Activated T-helper 2 cell treated with anti-CD3 and anti-CD28 coated beads, Interferon-gamma antibody, Interleukin-2, Interleukin-4, amounts not matched to agents 10 μg/mL and 5 μg/mL and 100 μg/mL, durations not matched to agents 14 hours and 24 hours and 36 hours (primary cell): Measurements from ENCODE around the gene MTFR2. TPM values are rescaled to one million over a fixed set of nuclear protein-coding genes. Genes with fewer than 3 reads are reported as not detected.

ENCODE experiments used
- DNase-seq: peaks from one replicate; pipeline ENCODE4 v3.0.0; 2021; ENCODE audit warnings: low spot score
- H3K27ac Mint-ChIP-seq: one replicate; pipeline ENCODE4 v1.8.0; 2021; ENCODE audit warnings: mixed read lengths
- H3K27me3 Mint-ChIP-seq: one replicate; pipeline ENCODE4 v1.8.0; 2021; ENCODE audit warnings: low read depth, mixed read lengths
- H3K36me3 Mint-ChIP-seq: one replicate; pipeline ENCODE4 v1.8.0; 2021; ENCODE audit warnings: low read depth, mixed read lengths
- H3K4me1 Mint-ChIP-seq: one replicate; pipeline ENCODE4 v1.8.0; 2021; ENCODE audit warnings: low read depth, mixed read lengths
- H3K4me3 Mint-ChIP-seq: one replicate; pipeline ENCODE4 v1.8.0; 2021; ENCODE audit warnings: low read depth, mild to moderate bottlenecking, moderate library complexity, mixed read lengths
- H3K9me3 Mint-ChIP-seq: one replicate; pipeline ENCODE4 v1.8.0; 2021; ENCODE audit warnings: mixed read lengths
- intact Hi-C: fragments of 100-400 bp; cut with micrococcal nuclease; formaldehyde crosslinking; loops from one replicate; pipeline ENCODE4 v1.15.1; 2023
- total RNA-seq: library from RNA; stranded (reverse); gene quantifications from 2 replicates; pipeline ENCODE4 v1.2.3, GENCODE V29; 2022

MTFR2 gene
- 18.4 and 20.8 TPM in 2 replicates for total RNA-seq

DNA sequence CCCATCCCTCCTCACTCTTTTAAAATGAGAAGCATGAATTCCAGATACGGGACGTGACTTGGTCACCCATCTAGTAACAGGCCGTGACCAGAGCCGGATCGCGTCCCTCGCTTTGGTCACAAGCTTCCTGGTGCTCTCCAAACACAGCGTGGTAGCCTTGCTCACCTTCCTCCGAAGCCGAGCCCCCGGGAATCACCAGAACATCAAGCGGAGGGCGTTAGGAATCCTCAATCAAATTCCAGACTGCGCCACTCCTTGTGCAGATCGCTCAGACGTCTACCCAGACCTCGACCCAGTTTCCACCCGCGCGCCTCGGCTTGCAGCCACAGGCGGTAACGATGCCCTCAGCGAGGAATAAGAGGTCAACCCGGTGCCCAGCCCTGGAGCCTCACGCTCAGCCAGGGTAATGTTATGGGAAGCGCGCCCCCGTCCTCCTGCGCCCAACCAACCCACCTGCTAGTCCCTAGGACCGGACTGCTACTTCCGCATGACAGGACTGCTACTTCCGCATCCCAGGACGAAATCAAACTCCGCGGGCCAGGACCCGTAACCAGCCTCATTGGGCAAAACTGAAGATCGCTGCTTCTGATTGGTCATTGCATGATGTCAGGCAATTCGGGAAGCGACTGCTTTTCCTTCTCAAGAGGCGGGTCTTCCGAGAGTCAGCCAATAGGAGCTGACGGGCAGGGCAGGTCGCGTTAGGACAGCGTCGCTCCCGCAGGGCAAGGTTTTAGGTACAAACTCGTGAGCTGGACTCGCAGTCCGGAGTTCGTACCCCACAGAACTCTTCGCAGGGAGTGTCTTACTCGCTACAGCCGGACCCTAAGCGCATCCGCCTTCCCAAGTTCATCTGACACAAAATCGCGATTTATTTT, at the start of gene MTFR2:
TSS of gene MTFR2 (minus strand) at position 501 of the 875 bp plus-strand sequence. CDS start 1,212 bp downstream, outside the sequence.
- peak within 1 kb of the TSS; percentile 94 for H3K4me3 Mint-ChIP-seq
- H3K27ac Mint-ChIP-seq, result peak within 1 kb of the TSS; percentile 91
- peaks cover 53% of the 10 kb centered on the region for H3K36me3 Mint-ChIP-seq
- intact Hi-C loops, result loop anchor here (1.0 to 10.0 kb wide), 3 partner anchors 39 to 755 kb away; partner anchors contain the start of genes AHI1 and BCLAF1
- H3K9me3 Mint-ChIP-seq, result no peaks in the 10 kb centered on the region
- DNase-seq, result peak; percentile 95
- H3K27me3 Mint-ChIP-seq, result no peaks in the 10 kb centered on the region
- peaks cover 51% of the 10 kb centered on the region for H3K4me1 Mint-ChIP-seq

GRCh38 chr6:136294621-136295020, 44.5 kb upstream of the MTFR2 start:
- no peak for DNase-seq
- peaks cover 9% of the 10 kb centered on the region for H3K27me3 Mint-ChIP-seq

DNA sequence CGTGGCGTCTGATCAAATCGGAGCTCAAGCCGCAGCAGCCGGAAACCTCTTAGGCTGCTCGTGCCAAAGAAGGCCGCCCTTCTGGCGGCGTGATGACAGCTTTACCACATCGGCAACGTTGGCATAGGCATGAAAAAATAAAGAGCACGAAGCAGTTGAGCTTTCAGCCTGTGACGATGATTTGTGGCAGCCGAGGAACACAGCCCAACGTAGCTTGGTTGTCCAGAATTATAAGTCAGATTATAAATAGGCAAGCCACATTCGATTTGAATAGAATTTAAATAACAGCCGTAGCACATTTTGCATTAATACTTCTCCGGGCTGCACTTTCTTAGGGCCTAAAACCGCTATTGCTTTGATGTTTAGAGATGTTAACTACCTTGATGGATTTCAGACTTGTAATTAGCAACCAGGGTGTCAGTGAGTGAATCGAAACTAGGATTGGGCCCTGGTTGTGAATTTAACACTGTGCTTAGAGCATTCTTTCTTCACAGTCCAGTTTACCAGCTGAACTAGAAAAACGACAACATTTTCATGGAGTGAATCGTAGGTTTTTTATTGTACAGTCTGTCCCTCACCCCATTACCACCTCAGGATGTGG, 40.4 kb upstream of the MTFR2 start:
- H3K9me3 Mint-ChIP-seq, result no peaks in the 10 kb centered on the region
- no peaks in the 10 kb centered on the region for H3K27me3 Mint-ChIP-seq
- H3K4me3 Mint-ChIP-seq, result peak overlapping the region; percentile 100
- H3K27ac Mint-ChIP-seq, result peak overlapping the region; percentile 100
- intact Hi-C loops, result loop anchor here (1.0 kb wide), 1 partner anchor 792 kb away; no protein-coding TSS in a partner anchor
- peaks cover 25% of the 10 kb centered on the region for H3K4me1 Mint-ChIP-seq
- H3K36me3 Mint-ChIP-seq, result peaks cover 30% of the 10 kb centered on the region
- DNase-seq, result peak; percentile 81

More at GRCh38 chr6:136294621-136295020, 44.5 kb upstream of the MTFR2 start:
- Mint-ChIP-seq H3K4me1 (peaks cover 14% of the 10 kb centered on the region), H3K4me3 (no peak overlapping the region), H3K27ac (no peak overlapping the region), H3K36me3 (peaks cover under 1% of the 10 kb centered on the region), H3K9me3 (no peaks in the 10 kb centered on the region)
- intact Hi-C loops, result no loop called here

- H3K9me3 Mint-ChIP-seq, result no peaks in the 10 kb centered on the region
- peaks cover 37% of the 10 kb centered on the region for H3K36me3 Mint-ChIP-seq
- no peaks in the 10 kb centered on the region for H3K27me3 Mint-ChIP-seq
- H3K4me1 Mint-ChIP-seq, result peaks cover 32% of the 10 kb centered on the region
- peak; percentile 100 for DNase-seq
- peak within 1 kb of the TSS; percentile 100 for H3K27ac Mint-ChIP-seq
- H3K4me3 Mint-ChIP-seq, result peak within 1 kb of the TSS; percentile 100
- intact Hi-C loops, result loop anchor here (1.0 to 10.0 kb wide), 4 partner anchors 39 to 1105 kb away; partner anchors contain the start of genes MTFR2 and MYB
These were observed 39.7 kb upstream of the MTFR2 start, which contains the start of gene BCLAF1 for GRCh38 chr6:136289579-136290409. TSS of gene BCLAF1 (minus strand) at chr6:136289846. CDS start at chr6:136279866, 9,980 bp downstream.

DNA sequence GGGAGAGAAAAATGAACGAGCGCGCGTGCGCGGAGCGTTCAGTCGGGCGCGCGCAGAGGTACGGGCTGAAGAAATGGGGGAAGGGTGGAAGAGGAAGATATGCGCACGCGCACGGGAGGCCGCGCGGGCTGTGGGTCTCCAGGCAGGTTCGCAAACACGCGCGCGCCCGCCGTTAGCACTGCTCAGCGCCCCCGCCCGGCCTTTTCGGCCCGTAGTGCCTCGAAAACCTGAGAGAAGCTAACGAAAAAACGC, 39.1 kb upstream of the MTFR2 start:
- DNase-seq, result peak; percentile 93
- H3K27me3 Mint-ChIP-seq, result no peaks in the 10 kb centered on the region
- peak overlapping the region; percentile 100 for H3K27ac Mint-ChIP-seq
- peaks cover 41% of the 10 kb centered on the region for H3K36me3 Mint-ChIP-seq
- intact Hi-C loops, result loop anchor here (1.0 to 10.0 kb wide), 3 partner anchors 39 to 1104 kb away; partner anchors contain the start of genes MTFR2 and MYB
- no peaks in the 10 kb centered on the region for H3K9me3 Mint-ChIP-seq
- peaks cover 38% of the 10 kb centered on the region for H3K4me1 Mint-ChIP-seq
- peak overlapping the region; percentile 100 for H3K4me3 Mint-ChIP-seq

- H3K27me3 Mint-ChIP-seq, result no peaks in the 10 kb centered on the region
- peaks cover 42% of the 10 kb centered on the region for H3K4me1 Mint-ChIP-seq
- H3K9me3 Mint-ChIP-seq, result no peaks in the 10 kb centered on the region
- intact Hi-C loops, result loop anchor here (1.0 to 10.0 kb wide), 3 partner anchors 38 to 1104 kb away; partner anchors contain the start of genes MTFR2 and MYB
- peak overlapping the region; percentile 100 for H3K4me3 Mint-ChIP-seq
- peak overlapping the region; percentile 100 for H3K27ac Mint-ChIP-seq
- H3K36me3 Mint-ChIP-seq, result peaks cover 41% of the 10 kb centered on the region
- DNase-seq, result peak; percentile 85
These were observed 38.6 kb upstream of the MTFR2 start for GRCh38 chr6:136288566-136289326.

- no peak for DNase-seq
- H3K36me3 Mint-ChIP-seq, result peaks cover 75% of the 10 kb centered on the region
- H3K4me3 Mint-ChIP-seq, result peak overlapping the region; percentile 34
- no peaks in the 10 kb centered on the region for H3K9me3 Mint-ChIP-seq
- H3K4me1 Mint-ChIP-seq, result peaks cover 54% of the 10 kb centered on the region
- no peaks in the 10 kb centered on the region for H3K27me3 Mint-ChIP-seq
- H3K27ac Mint-ChIP-seq, result peak overlapping the region; percentile 68
- intact Hi-C loops, result loop anchor here (5.0 to 10.0 kb wide), 3 partner anchors 32 to 1100 kb away; partner anchors contain the start of gene MYB
These were observed 34.8 kb upstream of the MTFR2 start for GRCh38 chr6:136284909-136285308.

GRCh38 chr6:136282906-136283305, 32.8 kb upstream of the MTFR2 start:
- H3K36me3 Mint-ChIP-seq, result peaks cover 71% of the 10 kb centered on the region
- H3K27me3 Mint-ChIP-seq, result no peaks in the 10 kb centered on the region
- no peaks in the 10 kb centered on the region for H3K9me3 Mint-ChIP-seq
- no peak overlapping the region for H3K27ac Mint-ChIP-seq
- peaks cover 54% of the 10 kb centered on the region for H3K4me1 Mint-ChIP-seq
- H3K4me3 Mint-ChIP-seq, result peak overlapping the region; percentile 11
- DNase-seq, result no peak
- intact Hi-C loops, result loop anchor here (5.0 to 10.0 kb wide), 3 partner anchors 34 to 1098 kb away; partner anchors contain the start of gene MYB

GRCh38 chr6:136280032-136280609, 30.0 kb upstream of the MTFR2 start:
- Mint-ChIP-seq H3K27ac (peak overlapping the region; percentile 12), H3K4me3 (no peak overlapping the region), H3K9me3 (no peaks in the 10 kb centered on the region), H3K27me3 (no peaks in the 10 kb centered on the region), H3K36me3 (peaks cover 74% of the 10 kb centered on the region), H3K4me1 (peaks cover 49% of the 10 kb centered on the region)
- no peak for DNase-seq
- intact Hi-C loops, result loop anchor here (5.0 to 10.0 kb wide), 3 partner anchors 37 to 1095 kb away; partner anchors contain the start of gene MYB

- peaks cover 86% of the 10 kb centered on the region for H3K36me3 Mint-ChIP-seq
- H3K27ac Mint-ChIP-seq, result no peak overlapping the region
- intact Hi-C loops, result no loop called here
- no peak for DNase-seq
- H3K4me3 Mint-ChIP-seq, result no peak overlapping the region
- no peaks in the 10 kb centered on the region for H3K9me3 Mint-ChIP-seq
- H3K27me3 Mint-ChIP-seq, result no peaks in the 10 kb centered on the region
- H3K4me1 Mint-ChIP-seq, result peaks cover 20% of the 10 kb centered on the region
These were observed 24.0 kb upstream of the MTFR2 start for GRCh38 chr6:136274062-136274461.

GRCh38 chr6:136265101-136265500, 15.0 kb upstream of the MTFR2 start:
- no peaks in the 10 kb centered on the region for H3K9me3 Mint-ChIP-seq
- no peak for DNase-seq
- no peak overlapping the region for H3K4me3 Mint-ChIP-seq
- H3K4me1 Mint-ChIP-seq, result peaks cover 34% of the 10 kb centered on the region
- peak overlapping the region; percentile 9 for H3K27ac Mint-ChIP-seq
- H3K27me3 Mint-ChIP-seq, result no peaks in the 10 kb centered on the region
- peaks cover 91% of the 10 kb centered on the region for H3K36me3 Mint-ChIP-seq
- intact Hi-C loops, result loop anchor here (5.0 kb wide), 1 partner anchor 1273 kb away; no protein-coding TSS in a partner anchor
